Activated CD4-positive, alpha-beta T cell treated with anti-CD3 and anti-CD28 coated beads for 24 hours (primary cell): ENCODE measurements around the gene ZBTB40.

Experiments used
- DNase-seq, 2 donors: peaks; one replicate each; pipeline ENCODE4 v3.0.0-alpha.2; 2020; ENCODE audit warnings: low read depth in 2 of 2

Gene ZBTB40

GRCh38 chr1:22451702-22452480, at the start of gene ZBTB40:
Gene ZBTB40 (plus strand): TSS chr1:22451851. CDS start chr1:22489949, 38,098 bp downstream.
- peak; percentile 89 to 90 for DNase-seq

- DNase-seq, result no peak
Measured at GRCh38 chr1:22402356-22403053, 49.1 kb upstream of the ZBTB40 start.

GRCh38 chr1:22404486-22404885, 47.2 kb upstream of the ZBTB40 start:
- DNase-seq, result no peak

- no peak for DNase-seq
Measured at GRCh38 chr1:22406722-22407495, 44.7 kb upstream of the ZBTB40 start.

GRCh38 chr1:22408230-22408629, 43.4 kb upstream of the ZBTB40 start:
- DNase-seq, result no peak

GRCh38 chr1:22410401-22410800, 41.2 kb upstream of the ZBTB40 start:
- DNase-seq, result no peak

- DNase-seq, result no peak
Measured at GRCh38 chr1:22410928-22411495, 40.6 kb upstream of the ZBTB40 start.

- DNase-seq, result no peak
Measured at GRCh38 chr1:22411589-22411988, 40.1 kb upstream of the ZBTB40 start.

- DNase-seq, result no peak
Measured at GRCh38 chr1:22412932-22413727, 38.5 kb upstream of the ZBTB40 start.

- DNase-seq, result no peak
Measured at GRCh38 chr1:22413799-22414198, 37.9 kb upstream of the ZBTB40 start.

GRCh38 chr1:22414244-22414751, 37.4 kb upstream of the ZBTB40 start:
- no peak for DNase-seq

- DNase-seq, result no peak
Measured at GRCh38 chr1:22415489-22415888, 36.2 kb upstream of the ZBTB40 start.

- DNase-seq, result peak; percentile 56 to 68
Measured at GRCh38 chr1:22416555-22417454, 34.8 kb upstream of the ZBTB40 start.

- DNase-seq, result no peak
Measured at GRCh38 chr1:22417466-22417865, 34.2 kb upstream of the ZBTB40 start.

- no peak for DNase-seq
Measured at GRCh38 chr1:22418312-22418711, 33.3 kb upstream of the ZBTB40 start.

GRCh38 chr1:22418933-22419382, 32.7 kb upstream of the ZBTB40 start:
- no peak for DNase-seq

- DNase-seq, result peak; percentile 18 to 43
Measured at GRCh38 chr1:22420455-22421053, 31.1 kb upstream of the ZBTB40 start.

GRCh38 chr1:22426781-22427180, 24.9 kb upstream of the ZBTB40 start:
- no peak for DNase-seq

- no peak for DNase-seq
Measured at GRCh38 chr1:22428672-22429071, 23.0 kb upstream of the ZBTB40 start.
